Erythroblast (primary cell): Measurements from ENCODE around the gene ASNSD1.

Experiments used
- GATA1 ChIP-seq: IDR thresholded peaks from 2 replicates; pipeline ENCODE4 v1.6.1; 2011; ENCODE audit warnings: low read depth, mild to moderate bottlenecking, control low read depth, low read length, moderate library complexity
- POLR2A ChIP-seq: IDR thresholded peaks from 2 replicates; pipeline ENCODE4 v1.6.1; 2011; ENCODE audit warnings: mild to moderate bottlenecking, low read length

GRCh38 chr2:189657867-189658266 is 3.4 kb upstream of the ASNSD1 start:
- TF ChIP-seq POLR2A (no peak), GATA1 (no peak)
